ENCODE results near the gene EYS. TPM values are rescaled to one million over a fixed set of nuclear protein-coding genes. Genes with fewer than 3 reads are reported as not detected.

EYS gene
- total RNA-seq, 1 donor from 2014 or later: 0.08 TPM

DNA sequence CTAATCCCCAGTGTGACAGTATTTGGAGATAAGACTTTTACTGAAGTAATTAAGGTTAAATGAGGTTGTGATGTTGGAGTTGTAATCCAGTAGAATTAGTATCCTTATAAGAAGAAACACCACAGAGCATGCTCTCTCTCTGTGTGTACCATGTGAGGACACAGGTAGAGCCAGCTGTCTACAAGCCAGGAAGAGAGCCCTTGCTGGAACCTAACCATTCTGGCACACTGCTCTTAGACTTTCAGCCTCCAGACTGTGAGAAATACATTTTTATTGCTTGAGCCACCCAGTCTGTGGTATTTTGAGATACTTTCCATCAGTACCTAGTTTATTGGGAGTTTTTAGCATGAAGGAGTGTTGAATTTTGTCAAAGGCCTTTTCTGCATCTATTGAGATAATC, 1961.2 kb downstream of the EYS start:
- DNase-seq: no peak
- no peak for TF ChIP-seq CTCF (IDR thresholded peaks at IDR 0.05; ENCODE audit: borderline replicate concordance)
- Histone ChIP-seq H3K4me3 (no peak overlapping the region), H3K9me3 (replicated peaks) (peaks cover 4% of the 10 kb centered on the region), H3K36me3 (peaks cover 5% of the 10 kb centered on the region), H3K27me3 (ENCODE audit: low read depth) (no peaks in the 10 kb centered on the region), H3K4me1 (no peaks in the 10 kb centered on the region), H3K27ac (replicated peaks) (no peak overlapping the region)
- intact Hi-C loops (cut with micrococcal nuclease): no loop called here

- no peaks in the 10 kb centered on the region for H3K27me3 ChIP-seq (ENCODE audit: low read depth)
- TF ChIP-seq CTCF (IDR thresholded peaks at IDR 0.05; ENCODE audit: borderline replicate concordance): no peak
- peaks cover 5% of the 10 kb centered on the region for H3K36me3 ChIP-seq
- no peak overlapping the region for H3K4me3 ChIP-seq
- H3K4me1 ChIP-seq: no peaks in the 10 kb centered on the region
- intact Hi-C loops (cut with micrococcal nuclease): no loop called here
- no peak for DNase-seq
- peaks cover 4% of the 10 kb centered on the region for H3K9me3 ChIP-seq (replicated peaks)
- H3K27ac ChIP-seq (replicated peaks): no peak overlapping the region
Measured at GRCh38 chr6:63744810-63745209, 1962.2 kb downstream of the EYS start.

DNA sequence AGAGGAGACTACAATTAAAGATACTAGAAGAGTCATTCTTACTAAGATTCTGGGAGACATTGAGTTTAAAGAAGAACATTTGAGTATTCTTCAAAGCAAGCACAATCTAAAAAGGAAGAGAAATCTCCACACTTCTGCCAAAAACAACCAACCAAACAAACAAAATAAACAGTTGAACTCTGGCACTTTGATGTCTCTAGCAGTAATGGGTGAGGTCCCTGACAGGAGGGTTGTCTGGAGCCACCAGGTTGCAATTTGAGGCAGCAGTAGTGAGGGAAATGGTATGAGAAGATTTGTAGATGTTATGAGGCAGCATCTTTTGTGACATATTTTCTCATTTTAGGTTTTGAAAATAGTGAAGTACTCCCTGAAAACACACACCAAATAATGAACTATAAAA, 1963.3 kb downstream of the EYS start:
- no peak for TF ChIP-seq CTCF (IDR thresholded peaks at IDR 0.05; ENCODE audit: borderline replicate concordance)
- H3K36me3 ChIP-seq: peaks cover 5% of the 10 kb centered on the region
- H3K4me3 ChIP-seq: no peak overlapping the region
- H3K27me3 ChIP-seq (ENCODE audit: low read depth): no peaks in the 10 kb centered on the region
- H3K27ac ChIP-seq (replicated peaks): no peak overlapping the region
- DNase-seq: no peak
- no peaks in the 10 kb centered on the region for H3K4me1 ChIP-seq
- intact Hi-C loops (cut with micrococcal nuclease): no loop called here
- H3K9me3 ChIP-seq (replicated peaks): peaks cover 4% of the 10 kb centered on the region

GRCh38 chr6:63742060-63742459, 1965.0 kb downstream of the EYS start:
- no peaks in the 10 kb centered on the region for H3K4me1 ChIP-seq
- DNase-seq: no peak
- no peak overlapping the region for H3K27ac ChIP-seq (replicated peaks)
- H3K27me3 ChIP-seq (ENCODE audit: low read depth): no peaks in the 10 kb centered on the region
- H3K36me3 ChIP-seq: no peaks in the 10 kb centered on the region
- no peak for TF ChIP-seq CTCF (IDR thresholded peaks at IDR 0.05; ENCODE audit: borderline replicate concordance)
- intact Hi-C loops (cut with micrococcal nuclease): no loop called here
- H3K4me3 ChIP-seq: no peak overlapping the region
- peaks cover 6% of the 10 kb centered on the region for H3K9me3 ChIP-seq (replicated peaks)

DNA sequence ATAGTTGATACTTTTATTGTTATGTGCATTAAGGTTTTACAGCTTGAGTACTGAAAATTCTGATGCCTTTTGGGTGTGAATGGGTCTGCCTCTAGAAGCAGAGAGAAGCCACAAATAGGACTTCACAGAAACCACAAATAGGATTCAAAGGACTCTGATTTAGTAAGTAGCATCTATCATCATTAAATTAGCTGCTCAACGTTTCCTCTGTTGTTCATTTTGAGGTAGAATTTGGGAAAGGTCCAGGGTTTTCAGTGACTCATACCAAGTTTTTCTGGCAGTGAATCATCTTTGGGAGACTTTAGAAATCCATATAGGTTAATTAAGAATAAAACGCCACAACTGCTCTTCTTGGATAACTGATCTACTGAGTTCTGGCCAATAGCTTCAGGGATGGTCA, 1966.3 kb downstream of the EYS start:
- no peak for TF ChIP-seq CTCF (IDR thresholded peaks at IDR 0.05; ENCODE audit: borderline replicate concordance)
- no peaks in the 10 kb centered on the region for H3K27me3 ChIP-seq (ENCODE audit: low read depth)
- no peaks in the 10 kb centered on the region for H3K4me1 ChIP-seq
- no peaks in the 10 kb centered on the region for H3K36me3 ChIP-seq
- H3K9me3 ChIP-seq (replicated peaks): peaks cover 7% of the 10 kb centered on the region
- no peak overlapping the region for H3K4me3 ChIP-seq
- DNase-seq: no peak
- H3K27ac ChIP-seq (replicated peaks): no peak overlapping the region
- intact Hi-C loops (cut with micrococcal nuclease): no loop called here

All from left ventricle myocardium inferior (tissue), 1 donor.